Urothelium cell line (cell line): ENCODE data around the gene ZC3HAV1.
A peak's percentile ranks its signal among the peaks of the same experiment; 100 is the strongest.
"Not testable (repeated sequence)": the region's sequence is repeated elsewhere in the genome, so short reads cannot be mapped to it uniquely, and the experiment has no call there.

Experiments
- DNase-seq: peaks from one replicate; pipeline ENCODE4 v3.0.0; 2011; ENCODE audit warnings: low spot score, mixed read lengths
- FAIRE-seq: peaks from 2 replicates; lab custom pipeline; 2011; peaks lifted over from hg19 to GRCh38; lab: Jason Lieb, UNC

ZC3HAV1 gene

DNA sequence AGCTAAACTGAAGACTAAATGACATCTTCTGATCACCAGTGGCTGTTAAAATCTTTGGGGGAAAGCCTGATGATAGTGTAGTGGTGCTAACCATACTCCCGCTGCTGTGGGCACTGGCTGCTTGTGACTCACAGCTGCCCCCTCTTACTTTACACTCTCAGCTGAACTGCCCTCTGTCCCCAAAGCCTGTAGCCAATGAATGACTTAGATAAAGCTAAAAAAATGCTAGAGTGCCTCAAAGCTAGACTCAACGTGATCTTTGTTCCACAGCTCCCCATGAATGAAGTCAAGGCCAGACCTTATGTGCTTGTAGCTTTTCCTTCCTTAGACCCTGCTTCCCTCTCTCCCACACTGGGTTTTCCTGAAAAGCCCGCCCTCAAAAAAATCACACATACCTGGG lies 80.2 kb downstream of the ZC3HAV1 start:
- DNase-seq = no peak

DNA sequence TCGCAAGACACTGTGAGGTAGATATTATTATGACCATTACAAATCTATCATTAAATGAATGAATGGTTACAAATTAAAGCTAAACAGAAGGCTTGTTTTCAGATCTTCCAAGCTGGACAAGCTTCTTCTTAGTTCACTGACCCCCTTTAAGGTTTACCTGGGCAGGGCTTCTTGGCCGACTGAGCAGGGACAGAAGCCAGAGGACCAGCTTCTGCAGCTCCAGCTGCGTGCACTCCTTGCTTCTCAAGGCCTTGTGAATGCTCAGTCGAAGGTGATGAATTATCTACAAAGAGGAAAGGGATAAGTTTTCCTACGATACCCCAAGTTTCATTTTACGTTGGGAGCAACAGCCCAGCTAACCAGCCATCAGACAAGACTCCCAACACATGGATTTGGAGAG lies 83.0 kb downstream of the ZC3HAV1 start:
- DNase-seq (no peak), FAIRE-seq (no peak)

More for the DNA sequence above, 80.2 kb downstream of the ZC3HAV1 start:
- no peak for FAIRE-seq

DNA sequence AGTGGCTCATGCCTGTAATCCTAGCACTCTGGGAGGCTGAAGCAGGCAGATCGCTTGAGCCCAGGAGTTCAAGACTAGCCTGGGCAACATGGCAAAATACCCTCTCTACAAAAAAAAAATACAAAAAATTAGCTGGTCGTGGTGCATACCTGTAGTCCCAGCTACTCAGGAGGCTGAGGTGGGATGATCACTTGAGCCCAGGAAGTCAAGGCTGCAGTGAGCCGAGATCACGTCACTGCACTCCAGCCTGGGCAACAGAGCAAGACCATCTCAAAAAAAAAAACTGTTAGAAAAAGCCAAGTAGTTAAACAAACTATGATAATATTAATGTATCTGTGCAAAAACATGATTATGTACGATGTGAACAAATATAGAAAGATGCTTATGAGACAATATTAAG lies 83.7 kb downstream of the ZC3HAV1 start:
- FAIRE-seq = not testable (repeated sequence)

DNA sequence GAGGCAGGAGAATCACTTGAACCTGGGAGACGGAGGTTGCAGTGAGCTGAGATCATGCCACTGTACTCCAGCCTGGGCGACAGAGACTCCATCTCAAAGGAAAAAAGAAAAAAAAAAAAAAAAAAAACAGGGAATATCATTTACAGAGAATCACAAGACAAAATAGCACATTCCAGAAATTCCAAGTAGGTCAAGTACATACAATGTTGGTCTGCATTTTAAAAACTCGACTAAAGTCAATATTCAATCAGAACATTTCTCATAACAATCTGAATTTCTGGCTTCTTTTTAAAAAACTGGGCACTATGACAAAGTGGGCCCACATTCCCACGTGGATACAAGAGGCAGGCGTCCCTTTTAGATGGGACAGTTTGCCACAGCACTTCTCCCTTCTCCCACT lies 86.4 kb downstream of the ZC3HAV1 start:
- FAIRE-seq = no peak
- no peak for DNase-seq

More for the DNA sequence above, 83.7 kb downstream of the ZC3HAV1 start:
- DNase-seq = not testable (repeated sequence)

DNA sequence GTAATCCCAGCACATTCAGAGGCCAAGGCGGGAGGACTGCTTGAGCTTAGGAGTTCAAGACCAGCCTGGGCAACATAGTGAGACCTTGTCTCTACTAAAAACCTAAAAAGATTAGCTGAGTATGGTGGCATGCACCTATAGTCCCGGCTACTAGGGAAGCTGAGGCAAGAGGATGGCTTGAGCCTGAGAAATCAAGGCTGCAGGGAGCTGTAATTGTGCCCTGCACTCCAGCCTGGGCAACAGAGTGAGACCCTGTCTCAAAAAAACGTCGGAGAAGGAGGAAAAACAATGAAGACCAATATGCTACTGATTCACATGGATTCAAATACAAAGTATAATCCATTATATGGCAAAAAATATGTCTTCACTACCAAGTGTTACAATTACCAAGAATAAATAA lies 87.2 kb downstream of the ZC3HAV1 start:
- FAIRE-seq (no peak), DNase-seq (no peak)

DNA sequence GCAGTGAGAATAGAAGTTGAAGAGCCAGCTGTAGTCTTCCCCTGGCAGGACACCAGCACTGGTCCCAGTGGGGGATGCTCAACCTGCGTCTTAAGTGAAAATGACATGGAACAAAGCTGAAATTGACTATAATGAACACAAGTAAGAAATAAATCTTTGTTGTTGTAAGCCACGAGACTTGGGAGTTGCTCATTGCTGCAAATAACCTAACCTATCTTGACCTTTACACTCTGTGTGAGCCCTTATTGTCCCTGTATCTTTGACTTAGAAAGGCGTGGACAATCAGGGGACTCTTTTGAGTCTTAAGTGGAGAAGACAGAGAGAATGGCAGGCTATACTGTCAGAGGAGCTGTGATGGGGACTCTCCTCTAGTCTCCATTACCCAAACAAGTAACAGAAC lies 90.6 kb downstream of the ZC3HAV1 start:
- DNase-seq = no peak
- no peak for FAIRE-seq

DNA sequence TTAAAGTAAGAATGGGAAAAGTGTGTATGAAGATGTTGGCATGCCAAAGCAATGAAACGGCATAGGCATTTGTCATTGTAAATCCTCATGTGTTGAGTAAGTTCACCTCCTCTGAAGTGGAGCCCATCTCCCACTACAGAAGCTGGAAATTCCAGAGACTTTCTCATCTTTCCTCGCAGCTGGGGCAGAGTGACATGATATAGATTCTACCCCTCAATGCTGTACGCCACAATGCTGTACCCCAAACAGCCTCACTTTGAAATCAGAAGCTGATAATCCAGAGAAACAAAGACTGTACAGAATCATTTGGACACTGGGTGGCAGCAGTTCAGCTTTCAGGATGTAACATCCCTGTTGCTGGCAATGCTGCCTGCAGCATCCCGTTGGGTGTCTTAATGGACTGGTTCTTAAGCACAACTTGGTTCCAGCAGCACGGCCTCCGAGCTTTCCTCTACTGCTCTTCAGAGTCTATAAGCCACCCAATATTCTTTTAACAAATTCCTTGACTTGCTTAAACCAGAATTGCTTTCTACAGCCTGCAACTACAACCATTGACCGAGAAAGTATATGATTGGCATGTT lies 92.5 kb downstream of the ZC3HAV1 start:
- DNase-seq (peak; percentile 72), FAIRE-seq (no peak)

DNA sequence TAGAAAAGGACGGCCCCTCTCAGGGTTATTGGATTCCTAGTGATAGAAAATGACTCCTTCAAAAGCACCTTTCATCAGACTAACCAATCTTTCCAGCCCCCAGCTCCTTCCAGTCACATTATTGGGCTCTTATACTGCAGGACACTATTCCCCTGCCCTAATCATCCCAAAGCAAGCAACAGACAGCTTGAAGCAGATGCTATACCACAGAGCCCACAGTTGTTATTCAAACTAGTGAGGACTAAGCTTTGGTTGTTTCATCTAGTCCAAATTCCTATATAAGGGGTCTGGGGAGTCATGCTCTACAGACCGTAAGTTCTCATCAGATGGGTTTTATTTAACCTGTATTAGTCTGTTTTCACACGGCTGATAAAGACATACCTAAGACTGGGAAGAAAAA lies 98.1 kb downstream of the ZC3HAV1 start:
- no peak for FAIRE-seq
- no peak for DNase-seq

DNA sequence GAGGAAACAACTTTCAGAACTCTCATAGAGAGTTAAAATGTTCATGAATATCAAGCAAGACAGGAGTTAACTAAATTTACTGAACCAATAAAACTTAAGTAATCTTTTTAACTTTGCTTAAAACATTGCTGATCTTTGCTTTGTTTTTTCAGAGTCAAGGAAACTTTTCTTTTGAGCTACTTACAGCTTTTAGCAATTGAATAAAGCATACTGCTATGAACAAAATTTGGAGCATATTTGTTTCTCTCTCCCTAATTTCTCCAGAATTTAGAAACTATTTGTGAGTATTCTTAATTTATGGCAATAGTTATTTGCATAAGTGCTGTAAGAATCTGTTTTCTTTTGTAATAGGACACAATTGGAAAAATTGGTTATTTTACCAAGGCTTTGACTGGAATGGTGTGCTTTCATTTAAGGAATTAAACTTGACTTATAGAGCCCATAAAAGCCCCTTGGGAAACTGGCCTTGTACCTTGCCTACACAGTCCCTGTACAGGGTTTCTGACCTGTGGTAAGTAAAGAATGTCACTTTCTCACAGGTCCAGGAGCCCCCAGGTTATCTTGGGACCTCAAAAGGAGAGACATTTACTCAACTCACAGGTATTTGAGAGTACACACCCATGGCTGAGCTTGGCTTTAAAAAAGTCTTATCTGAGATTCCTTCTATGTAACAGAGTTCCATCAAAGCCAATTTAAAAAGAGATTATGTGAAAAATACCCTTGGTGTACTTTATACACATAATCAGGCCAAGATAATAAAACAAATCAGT lies 105.0 kb downstream of the ZC3HAV1 start:
- FAIRE-seq = no peak

DNA sequence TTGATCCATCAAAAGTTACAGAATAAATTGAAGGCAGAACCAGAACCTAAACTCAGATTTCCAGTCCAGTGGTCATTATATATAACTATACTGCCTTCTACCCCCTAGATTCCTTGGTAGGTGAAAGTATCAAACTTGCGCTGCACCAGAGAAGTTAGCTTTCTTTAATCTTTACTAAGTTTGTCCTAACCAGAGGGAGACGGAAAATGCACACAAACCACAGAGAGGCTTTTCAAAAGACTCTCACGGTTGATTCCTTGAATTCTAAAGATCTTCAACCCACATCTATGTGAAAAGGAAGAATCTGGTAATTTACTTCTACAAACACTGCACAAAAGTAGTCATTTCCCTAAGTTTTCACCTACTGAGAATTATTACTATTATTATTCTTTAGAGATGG lies 110.1 kb downstream of the ZC3HAV1 start:
- DNase-seq = no peak
- no peak for FAIRE-seq

More for the DNA sequence above, 105.0 kb downstream of the ZC3HAV1 start:
- DNase-seq = no peak
